ENCODE data around the gene ZMYM3. TPM values are rescaled to one million over a fixed set of nuclear protein-coding genes. Genes with fewer than 3 reads are reported as not detected.

Gene ZMYM3
- total RNA-seq, 2 donors from 2014 or later: 16.6 to 17.4 TPM

- intact Hi-C loops (cut with DNase I): no loop called here
- TF ChIP-seq CTCF (IDR thresholded peaks at IDR 0.05): no peak
- H3K9me3 ChIP-seq: no peaks in the 10 kb centered on the region
- no peak overlapping the region for H3K9ac ChIP-seq (ENCODE audit: low read depth in 2 of 2, low read length in 2 of 2)
- no peaks in the 10 kb centered on the region for H3K27me3 ChIP-seq
- no peaks in the 10 kb centered on the region for H3K4me1 ChIP-seq
- no peak for DNase-seq
- H3K4me3 ChIP-seq: peak overlapping the region; percentile 6
- H3K27ac ChIP-seq: no peak overlapping the region
- H3K36me3 ChIP-seq: no peaks in the 10 kb centered on the region
Measured at GRCh38 chrX:71198066-71198465, 55.9 kb downstream of the ZMYM3 start.

DNA sequence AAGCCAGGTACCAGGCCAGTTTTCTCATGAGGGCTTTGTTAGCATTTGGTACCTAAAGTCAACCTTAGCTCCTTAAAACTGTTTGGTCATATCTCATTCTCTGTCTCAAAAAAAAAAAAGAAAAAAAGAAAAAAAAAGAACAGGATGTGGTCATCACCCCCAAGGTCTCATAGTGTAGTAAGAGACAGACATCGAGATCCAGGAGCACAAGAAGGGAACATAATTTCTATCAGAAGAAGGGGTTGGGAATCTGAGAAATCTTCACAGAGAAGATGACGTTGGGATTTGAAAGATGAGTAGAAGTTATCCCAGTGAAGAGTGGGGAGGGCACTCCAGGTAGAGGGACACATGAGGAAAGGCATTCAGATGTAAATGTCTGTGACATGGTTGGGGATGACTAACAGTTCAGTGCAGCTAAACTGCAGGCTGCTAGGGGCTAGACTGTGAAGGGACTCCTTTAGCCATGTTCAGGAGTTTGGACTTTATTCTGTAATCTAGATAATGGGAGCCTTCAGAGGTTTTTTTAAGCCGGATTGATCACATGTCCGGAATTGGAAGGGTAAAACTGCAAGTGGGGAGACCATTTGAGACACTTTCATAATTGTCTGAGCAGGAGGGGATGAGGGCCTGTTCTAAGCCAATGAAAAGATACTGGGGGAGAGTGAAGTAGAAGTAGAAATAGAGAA, 57.8 kb downstream of the ZMYM3 start:
- TF ChIP-seq CTCF (IDR thresholded peaks at IDR 0.05): no peak
- no peak for DNase-seq
- no peak overlapping the region for H3K27ac ChIP-seq

GRCh38 chrX:71191248-71191647, 62.7 kb downstream of the ZMYM3 start:
- no peak overlapping the region for H3K27ac ChIP-seq
- no peak overlapping the region for H3K9ac ChIP-seq (ENCODE audit: low read depth in 2 of 2, low read length in 2 of 2)
- no peaks in the 10 kb centered on the region for H3K27me3 ChIP-seq
- H3K4me1 ChIP-seq: no peaks in the 10 kb centered on the region
- H3K9me3 ChIP-seq: no peaks in the 10 kb centered on the region
- intact Hi-C loops (cut with DNase I): no loop called here
- no peaks in the 10 kb centered on the region for H3K36me3 ChIP-seq
- DNase-seq: no peak
- TF ChIP-seq CTCF (IDR thresholded peaks at IDR 0.05): no peak
- no peak overlapping the region for H3K4me3 ChIP-seq

More for the DNA sequence above, 57.8 kb downstream of the ZMYM3 start:
- Histone ChIP-seq H3K4me3 (no peak overlapping the region), H3K36me3 (no peaks in the 10 kb centered on the region), H3K9me3 (no peaks in the 10 kb centered on the region), H3K27me3 (no peaks in the 10 kb centered on the region), H3K9ac (ENCODE audit: low read depth in 2 of 2, low read length in 2 of 2) (no peak overlapping the region), H3K4me1 (no peaks in the 10 kb centered on the region)
- intact Hi-C loops (cut with DNase I): no loop called here

Other genes with a start within 250 kb of the ZMYM3 start
- gene SNX12, start 185.8 kb downstream of the ZMYM3 start, total RNA-seq: 10 to 100 TPM; 62.1 to 76.8 TPM
- 10 to 100 TPM; 23.4 to 47.4 TPM for gene FOXO4, start 158.3 kb downstream of the ZMYM3 start, total RNA-seq
- gene CXorf65, start 147.4 kb downstream of the ZMYM3 start, total RNA-seq: not detected
- 10 to 100 TPM; 46.0 to 61.0 TPM for gene IL2RG, start 142.6 kb downstream of the ZMYM3 start, total RNA-seq
- 10 to 100 TPM; 35.1 to 39.7 TPM for gene MED12, start 135.5 kb downstream of the ZMYM3 start, total RNA-seq
- under 1 TPM; 0.67 to 0.82 TPM for gene NLGN3, start 109.3 kb downstream of the ZMYM3 start, total RNA-seq
- 100 to 1,000 TPM in 1 of 2 donors, 10 to 100 TPM in 1; 76.0 to 100 TPM for gene GJB1, start 30.9 kb downstream of the ZMYM3 start, total RNA-seq
- 100 to 1,000 TPM; 203 to 262 TPM for gene NONO, start 29.5 kb upstream of the ZMYM3 start, total RNA-seq
- 1 to 10 TPM in 1 of 2 donors, under 1 TPM in 1; 0.96 to 2.5 TPM for gene ITGB1BP2, start 47.6 kb upstream of the ZMYM3 start, total RNA-seq
- gene TAF1, start 112.2 kb upstream of the ZMYM3 start, total RNA-seq: 10 to 100 TPM; 24.6 to 25.0 TPM

Data from colonic mucosa (tissue), 4 donors.